ENCODE results near the gene ZC3H11A. TPM values are rescaled to one million over a fixed set of nuclear protein-coding genes. Genes with fewer than 3 reads are reported as not detected.

Gene ZC3H11A
- total and polyA plus RNA-seq, 2 donors (not counting 3 experiments of a cell fraction or from before 2014, with no cell fraction given): 36.8 to 72.6 TPM

DNA sequence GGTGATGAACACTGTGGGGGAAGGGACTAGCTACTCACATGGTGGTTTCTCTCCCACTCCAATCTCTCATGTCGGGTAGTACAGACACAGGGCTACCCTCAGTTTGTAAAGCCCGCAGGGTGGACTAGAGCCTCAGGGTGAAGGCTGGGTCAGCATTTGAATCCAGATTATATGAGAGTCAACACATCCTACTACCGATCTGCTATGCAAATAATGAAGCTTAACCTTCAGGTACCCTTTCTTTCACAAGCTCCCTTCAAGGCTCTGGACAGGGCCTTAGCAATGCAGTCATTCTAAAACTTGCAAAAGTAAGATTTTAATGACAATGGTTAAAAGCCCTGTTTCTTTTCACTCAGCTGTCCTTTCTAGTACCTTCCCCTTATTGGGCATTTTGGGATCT is 5.5 kb upstream of the ZC3H11A start:
- H2AFZ ChIP-seq (ENCODE audit: low read depth, low read length): no peak overlapping the region
- CTCF ChIA-PET: interaction anchor here (0.6 to 1.4 kb wide), 3 partner anchors 12 to 194 kb away, joined by 3 to 4 read pairs (median 3); no protein-coding TSS in a partner anchor
- no TSS peak for BruUV-seq (replicated peaks)

DNA sequence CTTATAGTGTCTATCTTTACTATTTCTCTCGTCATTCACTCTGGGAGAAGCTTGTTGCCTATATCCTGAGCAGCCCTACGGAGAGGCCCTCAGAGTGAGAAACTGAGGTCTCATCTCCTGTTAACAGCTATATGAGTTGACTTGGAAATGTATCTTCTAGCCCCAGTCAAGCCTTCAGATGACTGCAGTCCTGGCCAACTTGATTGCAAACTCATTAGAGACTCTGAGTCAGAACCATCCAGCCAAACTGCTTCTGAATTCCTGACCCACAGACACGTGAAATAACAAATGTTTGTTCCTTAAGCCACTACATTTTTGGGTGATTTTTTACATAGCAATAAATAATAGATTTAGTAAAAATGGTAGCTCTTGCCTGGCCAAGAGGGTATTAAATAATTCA is 3.9 kb upstream of the ZC3H11A start:
- no peaks in the 10 kb centered on the region for H3K27me3 ChIP-seq (ENCODE audit: control insufficient read depth in 2 of 2, insufficient read depth in 2 of 2, low read length in 2 of 2)
- peaks cover 7% of the 10 kb centered on the region for H3K4me1 ChIP-seq (ENCODE audit: control insufficient read depth, extremely low read depth, insufficient read depth, low read length)
- H3K9me1 ChIP-seq (replicated peaks; ENCODE audit: control insufficient read depth, extremely low read depth, insufficient read depth, low read length): no peaks in the 10 kb centered on the region
- dilution Hi-C loops (cut with MboI; ENCODE audit: extremely low pct_ligation_motif_present, low sequenced_read_pairs) (no loop called here), intact Hi-C loops (cut with micrococcal nuclease) (no loop called here)
- FAIRE-seq: no peak
- no peaks in the 10 kb centered on the region for H4K20me1 ChIP-seq (replicated peaks; ENCODE audit: control insufficient read depth, extremely low read depth, insufficient read depth, low read length)
- no peak overlapping the region for H3K4me2 ChIP-seq (ENCODE audit: insufficient read depth, low read length)
- BruUV-seq (replicated peaks): no TSS peak
- DNase-seq (ENCODE audit: low read depth, low spot score): no peak
- no peaks in the 10 kb centered on the region for H3K9me3 ChIP-seq (replicated peaks; ENCODE audit: control insufficient read depth, insufficient read depth, low read length)
- CTCF ChIA-PET: interaction anchor here (1.3 kb wide), 1 partner anchor 90 kb away, joined by 5 read pairs; no protein-coding TSS in a partner anchor
- no peak overlapping the region for H3K9ac ChIP-seq (replicated peaks; ENCODE audit: extremely low read depth, insufficient read depth, low read length)
- no peak overlapping the region for H3K4me3 ChIP-seq (replicated peaks in 1 of 3; ENCODE audit: insufficient read depth in 1 of 3, low read depth in 1 of 3, low read length in 3 of 3)
- TF ChIP-seq JUN (IDR thresholded peaks at IDR 0.05; ENCODE audit: borderline replicate concordance, insufficient read depth, insufficient read length, low read depth): no peak
- no peak for TF ChIP-seq POLR2AphosphoS5 (IDR thresholded peaks at IDR 0.05; ENCODE audit: insufficient read depth, low read depth, low read length)
- no peak for TF ChIP-seq CTCF (IDR thresholded peaks at IDR 0.05; ENCODE audit: extremely low read depth in 1 of 2, insufficient read depth in 1 of 2, low read depth in 1 of 2, low read length in 2 of 2)
- no peak for TF ChIP-seq EZH2 (IDR thresholded peaks at IDR 0.05; ENCODE audit: borderline replicate concordance, low read depth, low read length, severe bottlenecking)
- no peak for TF ChIP-seq MYC (IDR thresholded peaks at IDR 0.05; ENCODE audit: low read depth, low read length)
- no peak for TF ChIP-seq GATA2 (IDR thresholded peaks at IDR 0.05; ENCODE audit: insufficient read depth, insufficient read length, low read depth, low read length)
- no peak for TF ChIP-seq POLR2A (IDR thresholded peaks at IDR 0.05; ENCODE audit: low read depth, low read length)
- no peak for TF ChIP-seq FOS (IDR thresholded peaks at IDR 0.05; ENCODE audit: borderline replicate concordance, insufficient read depth, low read length)
- H3K27ac ChIP-seq (ENCODE audit: insufficient read depth, low read depth, low read length): no peak overlapping the region
- H2AFZ ChIP-seq (ENCODE audit: low read depth, low read length): no peak overlapping the region
- H3K36me3 ChIP-seq (ENCODE audit: control insufficient read depth in 2 of 2, extremely low read depth in 1 of 2, insufficient read depth in 2 of 2, low read length in 2 of 2): no peaks in the 10 kb centered on the region
- H3K79me2 ChIP-seq (ENCODE audit: control insufficient read depth, insufficient read depth, low read length): peaks cover 6% of the 10 kb centered on the region
- POLR2A ChIA-PET: no interaction called here

More for the DNA sequence above, 5.5 kb upstream of the ZC3H11A start:
- Histone ChIP-seq H3K36me3 (ENCODE audit: control insufficient read depth in 2 of 2, extremely low read depth in 1 of 2, insufficient read depth in 2 of 2, low read length in 2 of 2) (no peaks in the 10 kb centered on the region), H3K4me1 (ENCODE audit: control insufficient read depth, extremely low read depth, insufficient read depth, low read length) (peaks cover 1% of the 10 kb centered on the region), H4K20me1 (replicated peaks; ENCODE audit: control insufficient read depth, extremely low read depth, insufficient read depth, low read length) (no peaks in the 10 kb centered on the region), H3K9me1 (replicated peaks; ENCODE audit: control insufficient read depth, extremely low read depth, insufficient read depth, low read length) (no peaks in the 10 kb centered on the region), H3K4me3 (replicated peaks in 1 of 3; ENCODE audit: insufficient read depth in 1 of 3, low read depth in 1 of 3, low read length in 3 of 3) (no peak overlapping the region), H3K4me2 (ENCODE audit: insufficient read depth, low read length) (no peak overlapping the region), H3K9ac (replicated peaks; ENCODE audit: extremely low read depth, insufficient read depth, low read length) (no peak overlapping the region), H3K9me3 (replicated peaks; ENCODE audit: control insufficient read depth, insufficient read depth, low read length) (no peaks in the 10 kb centered on the region), H3K27me3 (ENCODE audit: control insufficient read depth in 2 of 2, insufficient read depth in 2 of 2, low read length in 2 of 2) (no peaks in the 10 kb centered on the region), H3K27ac (ENCODE audit: insufficient read depth, low read depth, low read length) (no peak overlapping the region), H3K79me2 (ENCODE audit: control insufficient read depth, insufficient read depth, low read length) (no peaks in the 10 kb centered on the region)
- no peak for FAIRE-seq
- intact Hi-C loops (cut with micrococcal nuclease) (no loop called here), dilution Hi-C loops (cut with MboI; ENCODE audit: extremely low pct_ligation_motif_present, low sequenced_read_pairs) (no loop called here)
- no peak for TF ChIP-seq POLR2AphosphoS5 (IDR thresholded peaks at IDR 0.05; ENCODE audit: insufficient read depth, low read depth, low read length)
- POLR2A ChIA-PET: no interaction called here
- DNase-seq (ENCODE audit: low read depth, low spot score): no peak

All from endothelial cell of umbilical vein (primary cell).